Measurements from ENCODE around the gene CRIM1.

- TF ChIP-seq EZH2phosphoT487 (IDR thresholded peaks at IDR 0.05; ENCODE audit: insufficient read depth, low read depth) (no peak), EZH2 (IDR thresholded peaks at IDR 0.05; ENCODE audit: insufficient read depth, poor library complexity, severe bottlenecking) (no peak)
Measured at GRCh38 chr2:36462311-36462935, 106.8 kb downstream of the CRIM1 start.

All from GM23248 (cell line).